ENCODE data around the gene TACC2. TPM values are rescaled to one million over a fixed set of nuclear protein-coding genes. Genes with fewer than 3 reads are reported as not detected.

Gene TACC2
- total and polyA plus RNA-seq, 2 donors (not counting 1 experiment from before 2014, with no cell fraction given) = not detected

DNA sequence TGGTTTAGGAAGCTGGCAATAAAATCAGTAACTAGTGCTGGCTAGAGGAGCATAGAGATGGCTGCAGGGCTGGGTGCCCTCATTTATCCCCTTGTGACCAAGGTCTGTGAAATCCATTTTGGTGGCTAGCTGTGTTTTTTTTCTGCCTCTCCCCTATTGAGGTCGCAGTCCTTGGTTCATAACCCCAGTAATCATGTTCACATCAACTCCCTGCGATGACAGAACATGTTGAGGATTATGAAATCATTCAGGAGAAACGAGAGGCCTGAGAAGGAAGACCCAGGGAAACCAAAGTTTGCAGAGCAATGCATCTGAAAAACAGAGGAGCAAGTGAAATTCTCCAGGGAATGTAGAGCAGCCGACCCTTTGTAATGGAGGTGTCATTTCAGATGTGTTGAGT is 126.9 kb downstream of the TACC2 start:
- H2AFZ ChIP-seq (ENCODE audit: insufficient read depth, low read depth, low read length, poor library complexity, severe bottlenecking) = no peak overlapping the region
- WGBS (ENCODE audit: insufficient coverage) = 58% methylated on average over 2 of the region's 4 CpGs
- no peaks in the 10 kb centered on the region for H4K20me1 ChIP-seq (ENCODE audit: control insufficient read depth, insufficient read depth, low read length, poor library complexity, severe bottlenecking)
- ATAC-seq (ENCODE audit: low read depth) = no peak
- no peak overlapping the region for H3K27ac ChIP-seq (ENCODE audit: low read length in 2 of 2)
- H3K9me3 ChIP-seq (ENCODE audit: control extremely low read depth in 1 of 3, control insufficient read depth in 2 of 3, insufficient read depth in 1 of 3, low read length in 2 of 3) = no peaks in the 10 kb centered on the region
- H3K27me3 Mint-ChIP-seq = peaks cover 46% of the 10 kb centered on the region
- no peaks in the 10 kb centered on the region for H3K4me1 ChIP-seq (ENCODE audit: control insufficient read depth in 2 of 2, insufficient read depth in 2 of 2, low read length in 2 of 2)
- H3K79me2 ChIP-seq (ENCODE audit: control insufficient read depth, insufficient read depth, low read length) = no peaks in the 10 kb centered on the region
- no peak overlapping the region for H3K4me3 ChIP-seq (ENCODE audit: control extremely low read depth in 1 of 5, extremely low read depth in 1 of 5, insufficient read depth in 1 of 5, low read depth in 2 of 5, low read length in 4 of 5)
- no peaks in the 10 kb centered on the region for H3K36me3 ChIP-seq (replicated peaks in 1 of 2; ENCODE audit: control extremely low read depth in 1 of 2, control insufficient read depth in 1 of 2, extremely low read depth in 1 of 2, insufficient read depth in 2 of 2, low read length in 1 of 2)
- TF ChIP-seq EZH2 (IDR thresholded peaks at IDR 0.05; ENCODE audit: borderline replicate concordance, insufficient read depth, low read depth, low read length, poor library complexity, severe bottlenecking) = no peak
- TF ChIP-seq, protein P1, sequence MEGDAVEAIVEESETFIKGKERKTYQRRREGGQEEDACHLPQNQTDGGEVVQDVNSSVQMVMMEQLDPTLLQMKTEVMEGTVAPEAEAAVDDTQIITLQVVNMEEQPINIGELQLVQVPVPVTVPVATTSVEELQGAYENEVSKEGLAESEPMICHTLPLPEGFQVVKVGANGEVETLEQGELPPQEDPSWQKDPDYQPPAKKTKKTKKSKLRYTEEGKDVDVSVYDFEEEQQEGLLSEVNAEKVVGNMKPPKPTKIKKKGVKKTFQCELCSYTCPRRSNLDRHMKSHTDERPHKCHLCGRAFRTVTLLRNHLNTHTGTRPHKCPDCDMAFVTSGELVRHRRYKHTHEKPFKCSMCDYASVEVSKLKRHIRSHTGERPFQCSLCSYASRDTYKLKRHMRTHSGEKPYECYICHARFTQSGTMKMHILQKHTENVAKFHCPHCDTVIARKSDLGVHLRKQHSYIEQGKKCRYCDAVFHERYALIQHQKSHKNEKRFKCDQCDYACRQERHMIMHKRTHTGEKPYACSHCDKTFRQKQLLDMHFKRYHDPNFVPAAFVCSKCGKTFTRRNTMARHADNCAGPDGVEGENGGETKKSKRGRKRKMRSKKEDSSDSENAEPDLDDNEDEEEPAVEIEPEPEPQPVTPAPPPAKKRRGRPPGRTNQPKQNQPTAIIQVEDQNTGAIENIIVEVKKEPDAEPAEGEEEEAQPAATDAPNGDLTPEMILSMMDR (IDR thresholded peaks at IDR 0.05) = no peak
- ChIA-PET POLR2A (no interaction called here), CTCF (no interaction called here)
- peaks cover 0 to 30% (median 5%) of the 10 kb centered on the region in 4 experiments for H3K27me3 ChIP-seq (replicated peaks in 1 of 4; ENCODE audit: control extremely low read depth in 1 of 4, control insufficient read depth in 3 of 4, insufficient read depth in 4 of 4, low read length in 3 of 4)
- H3K4me3 Mint-ChIP-seq = no peak overlapping the region
- H3K4me2 ChIP-seq (replicated peaks; ENCODE audit: low read depth, low read length, poor library complexity, severe bottlenecking) = no peak overlapping the region
- intact Hi-C loops (cut with micrococcal nuclease) = no loop called here
- H3K9me3 Mint-ChIP-seq (ENCODE audit: insufficient read depth) = no peaks in the 10 kb centered on the region
- DNase-seq = no peak
- H3K9ac ChIP-seq (ENCODE audit: low read length) = no peak overlapping the region
- H3K4me1 Mint-ChIP-seq = no peaks in the 10 kb centered on the region
- H3K27ac Mint-ChIP-seq = no peak overlapping the region

DNA sequence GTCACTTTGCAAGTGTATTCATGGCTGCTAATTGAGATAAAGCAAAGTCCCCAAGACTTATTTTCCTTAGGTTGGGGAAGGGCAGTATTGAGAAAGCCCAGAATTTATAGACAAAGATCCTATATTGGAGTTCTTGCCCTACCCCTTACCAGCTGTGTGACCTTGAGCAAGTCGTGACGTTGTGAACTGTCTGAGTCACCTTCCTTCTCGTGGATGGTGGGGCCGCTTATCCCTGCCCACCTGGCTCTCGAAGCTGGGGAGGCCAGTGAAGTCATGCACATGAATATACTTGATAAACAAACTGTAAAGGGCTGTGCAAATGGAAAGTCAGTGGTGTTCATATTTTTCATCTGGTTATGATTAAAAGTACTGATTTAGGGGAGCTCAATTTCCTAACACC is 127.4 kb downstream of the TACC2 start:
- ATAC-seq (ENCODE audit: low read depth) = no peak
- Histone ChIP-seq H3K36me3 (replicated peaks in 1 of 2; ENCODE audit: control extremely low read depth in 1 of 2, control insufficient read depth in 1 of 2, extremely low read depth in 1 of 2, insufficient read depth in 2 of 2, low read length in 1 of 2) (no peaks in the 10 kb centered on the region), H3K27me3 (replicated peaks in 1 of 4; ENCODE audit: control extremely low read depth in 1 of 4, control insufficient read depth in 3 of 4, insufficient read depth in 4 of 4, low read length in 3 of 4) (peaks cover 0 to 26% (median 5%) of the 10 kb centered on the region in 4 experiments), H3K9ac (ENCODE audit: low read length) (no peak overlapping the region), H3K4me3 (ENCODE audit: control extremely low read depth in 1 of 5, extremely low read depth in 1 of 5, insufficient read depth in 1 of 5, low read depth in 2 of 5, low read length in 4 of 5) (no peak overlapping the region), H3K9me3 (ENCODE audit: control extremely low read depth in 1 of 3, control insufficient read depth in 2 of 3, insufficient read depth in 1 of 3, low read length in 2 of 3) (no peaks in the 10 kb centered on the region), H3K4me2 (replicated peaks; ENCODE audit: low read depth, low read length, poor library complexity, severe bottlenecking) (no peak overlapping the region), H3K4me1 (ENCODE audit: control insufficient read depth in 2 of 2, insufficient read depth in 2 of 2, low read length in 2 of 2) (no peaks in the 10 kb centered on the region), H3K27ac (ENCODE audit: low read length in 2 of 2) (no peak overlapping the region), H3K79me2 (ENCODE audit: control insufficient read depth, insufficient read depth, low read length) (no peaks in the 10 kb centered on the region), H4K20me1 (ENCODE audit: control insufficient read depth, insufficient read depth, low read length, poor library complexity, severe bottlenecking) (no peaks in the 10 kb centered on the region), H2AFZ (ENCODE audit: insufficient read depth, low read depth, low read length, poor library complexity, severe bottlenecking) (no peak overlapping the region)
- TF ChIP-seq, protein P1 (IDR thresholded peaks at IDR 0.05) = no peak
- WGBS (ENCODE audit: insufficient coverage) = 73% methylated on average over 5 of the region's 5 CpGs
- intact Hi-C loops (cut with micrococcal nuclease) = no loop called here
- Mint-ChIP-seq H3K4me3 (no peak overlapping the region), H3K27me3 (peaks cover 42% of the 10 kb centered on the region), H3K27ac (no peak overlapping the region), H3K4me1 (no peaks in the 10 kb centered on the region), H3K9me3 (ENCODE audit: insufficient read depth) (no peaks in the 10 kb centered on the region)
- ChIA-PET POLR2A (no interaction called here), CTCF (no interaction called here)
- DNase-seq = no peak

All from B cell (primary cell).